OCI-LY1 (cell line): ENCODE results near the gene SORBS2.

Experiments used
- EZH2 ChIP-seq: fragments of 200-600 bp; sonication (generic), shearing (Covaris generic); IDR thresholded peaks from 2 replicates; pipeline ENCODE4 v1.8.0; 2017; ENCODE audit warnings: borderline replicate concordance, mixed run types, mild to moderate bottlenecking, antibody characterized with exemption, low read length, moderate library complexity, mixed read lengths
- TF ChIP-seq, protein P1 (sequence below): fragments of 200-600 bp; sonication (generic), shearing (Covaris generic); IDR thresholded peaks from 2 replicates; pipeline ENCODE4 v1.5.1; 2017; ENCODE audit warnings: mild to moderate bottlenecking, antibody characterized with exemption, low read length, moderate library complexity, mixed read lengths

DNA sequence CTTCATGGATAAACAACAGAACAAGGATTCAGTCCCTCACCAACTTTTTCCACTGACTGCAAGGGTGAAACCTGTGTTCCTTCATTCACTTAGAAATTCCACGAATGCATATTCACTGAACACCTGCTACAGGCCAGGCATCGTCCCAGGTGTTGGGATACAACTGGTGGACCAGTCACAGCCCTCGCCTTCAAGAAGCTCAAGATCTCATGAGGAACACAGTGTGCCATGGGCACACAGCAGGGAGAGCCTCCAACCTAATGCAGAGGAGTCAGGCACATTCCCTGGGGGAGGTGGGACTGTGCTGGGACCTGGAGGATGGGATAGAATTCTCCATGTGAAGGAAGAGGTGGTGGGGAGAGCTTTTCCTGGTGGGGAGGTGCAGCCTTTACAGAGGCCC, 169.1 kb downstream of the SORBS2 start:
- TF ChIP-seq EZH2, result no peak
- TF ChIP-seq, protein P1, sequence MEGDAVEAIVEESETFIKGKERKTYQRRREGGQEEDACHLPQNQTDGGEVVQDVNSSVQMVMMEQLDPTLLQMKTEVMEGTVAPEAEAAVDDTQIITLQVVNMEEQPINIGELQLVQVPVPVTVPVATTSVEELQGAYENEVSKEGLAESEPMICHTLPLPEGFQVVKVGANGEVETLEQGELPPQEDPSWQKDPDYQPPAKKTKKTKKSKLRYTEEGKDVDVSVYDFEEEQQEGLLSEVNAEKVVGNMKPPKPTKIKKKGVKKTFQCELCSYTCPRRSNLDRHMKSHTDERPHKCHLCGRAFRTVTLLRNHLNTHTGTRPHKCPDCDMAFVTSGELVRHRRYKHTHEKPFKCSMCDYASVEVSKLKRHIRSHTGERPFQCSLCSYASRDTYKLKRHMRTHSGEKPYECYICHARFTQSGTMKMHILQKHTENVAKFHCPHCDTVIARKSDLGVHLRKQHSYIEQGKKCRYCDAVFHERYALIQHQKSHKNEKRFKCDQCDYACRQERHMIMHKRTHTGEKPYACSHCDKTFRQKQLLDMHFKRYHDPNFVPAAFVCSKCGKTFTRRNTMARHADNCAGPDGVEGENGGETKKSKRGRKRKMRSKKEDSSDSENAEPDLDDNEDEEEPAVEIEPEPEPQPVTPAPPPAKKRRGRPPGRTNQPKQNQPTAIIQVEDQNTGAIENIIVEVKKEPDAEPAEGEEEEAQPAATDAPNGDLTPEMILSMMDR, result no peak
